ENCODE measurements around the gene LZTS2.

The LZTS2 gene

DNA sequence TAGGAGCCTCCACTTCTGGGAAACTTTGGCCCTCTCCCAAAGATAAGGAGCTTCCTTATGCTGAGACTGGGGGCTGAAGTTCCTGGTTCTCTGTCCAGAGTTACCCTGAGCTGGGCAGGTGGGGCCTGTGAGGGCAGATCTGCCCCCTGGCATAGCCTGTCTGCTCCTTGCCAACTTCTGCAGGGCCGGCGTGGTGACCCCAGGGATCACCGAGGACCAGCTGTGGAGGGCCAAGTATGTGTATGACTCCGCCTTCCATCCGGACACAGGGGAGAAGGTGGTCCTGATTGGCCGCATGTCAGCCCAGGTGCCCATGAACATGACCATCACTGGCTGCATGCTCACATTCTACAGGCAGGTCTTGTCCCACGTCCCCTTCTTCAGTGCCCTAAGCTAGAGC, 35.7 kb downstream of the LZTS2 start:
- TF ChIP-seq, protein P1, sequence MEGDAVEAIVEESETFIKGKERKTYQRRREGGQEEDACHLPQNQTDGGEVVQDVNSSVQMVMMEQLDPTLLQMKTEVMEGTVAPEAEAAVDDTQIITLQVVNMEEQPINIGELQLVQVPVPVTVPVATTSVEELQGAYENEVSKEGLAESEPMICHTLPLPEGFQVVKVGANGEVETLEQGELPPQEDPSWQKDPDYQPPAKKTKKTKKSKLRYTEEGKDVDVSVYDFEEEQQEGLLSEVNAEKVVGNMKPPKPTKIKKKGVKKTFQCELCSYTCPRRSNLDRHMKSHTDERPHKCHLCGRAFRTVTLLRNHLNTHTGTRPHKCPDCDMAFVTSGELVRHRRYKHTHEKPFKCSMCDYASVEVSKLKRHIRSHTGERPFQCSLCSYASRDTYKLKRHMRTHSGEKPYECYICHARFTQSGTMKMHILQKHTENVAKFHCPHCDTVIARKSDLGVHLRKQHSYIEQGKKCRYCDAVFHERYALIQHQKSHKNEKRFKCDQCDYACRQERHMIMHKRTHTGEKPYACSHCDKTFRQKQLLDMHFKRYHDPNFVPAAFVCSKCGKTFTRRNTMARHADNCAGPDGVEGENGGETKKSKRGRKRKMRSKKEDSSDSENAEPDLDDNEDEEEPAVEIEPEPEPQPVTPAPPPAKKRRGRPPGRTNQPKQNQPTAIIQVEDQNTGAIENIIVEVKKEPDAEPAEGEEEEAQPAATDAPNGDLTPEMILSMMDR (IDR thresholded peaks at IDR 0.05; ENCODE audit: control insufficient read depth, extremely low read depth, insufficient read depth): no peak
- no peak overlapping the region for H3K4me3 ChIP-seq (ENCODE audit: low read depth, low read length)
- no peak for DNase-seq (ENCODE audit: low read depth)

DNA sequence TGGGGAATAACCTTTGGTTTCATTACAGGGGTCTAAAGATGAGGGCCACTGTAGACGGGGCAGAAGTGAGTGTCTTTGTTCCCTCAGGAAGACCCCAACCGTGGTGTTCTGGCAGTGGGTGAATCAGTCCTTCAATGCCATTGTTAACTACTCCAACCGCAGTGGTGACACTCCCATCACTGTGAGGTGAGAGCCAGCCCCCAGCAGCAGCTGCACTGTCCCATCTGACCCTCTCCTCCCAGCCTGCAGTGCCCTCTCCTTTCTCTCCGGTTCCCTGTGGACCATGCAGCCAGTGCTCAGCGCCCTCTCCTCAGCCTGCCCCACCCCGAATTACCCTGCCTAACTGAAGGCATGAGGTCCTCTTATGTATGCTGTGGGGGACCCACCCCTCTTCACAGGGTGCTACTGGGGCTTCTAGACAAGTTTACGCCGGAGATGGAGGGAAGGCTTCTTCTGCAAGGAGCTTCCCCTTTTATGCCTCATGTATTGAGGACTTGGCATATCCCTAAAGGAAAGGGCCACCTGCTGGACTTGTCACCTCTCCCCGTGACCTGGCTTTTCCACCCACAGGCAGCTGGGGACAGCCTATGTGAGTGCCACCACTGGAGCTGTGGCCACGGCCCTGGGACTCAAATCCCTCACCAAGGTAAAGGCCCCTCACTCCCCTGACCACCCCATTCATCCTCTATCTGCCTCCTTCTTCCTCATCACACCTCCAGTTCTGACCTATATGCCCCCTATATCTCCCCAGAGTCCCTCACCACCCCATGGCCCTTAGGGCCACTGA, 36.5 kb downstream of the LZTS2 start:
- no peak overlapping the region for H3K4me3 ChIP-seq (ENCODE audit: low read depth, low read length)
- DNase-seq (ENCODE audit: low read depth): no peak
- TF ChIP-seq, protein P1 (IDR thresholded peaks at IDR 0.05; ENCODE audit: control insufficient read depth, extremely low read depth, insufficient read depth): no peak

DNA sequence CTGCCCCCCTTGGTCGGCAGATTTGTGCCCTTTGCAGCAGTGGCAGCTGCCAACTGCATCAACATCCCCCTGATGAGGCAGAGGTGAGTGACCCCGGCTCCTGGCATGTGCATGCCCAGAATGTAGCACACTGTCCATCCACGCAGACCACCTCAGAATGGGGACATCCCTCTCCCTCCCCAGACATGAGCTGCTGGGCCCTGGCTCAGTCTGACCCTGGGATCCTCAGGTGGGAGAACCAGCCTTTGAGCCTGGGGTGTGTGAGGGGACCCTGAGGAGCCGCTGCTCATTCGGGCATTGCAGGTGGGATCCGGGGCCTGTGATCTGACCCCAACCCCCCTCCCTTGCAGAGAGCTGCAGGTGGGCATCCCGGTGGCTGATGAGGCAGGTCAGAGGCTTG, 37.1 kb downstream of the LZTS2 start:
- TF ChIP-seq, protein P1 (IDR thresholded peaks at IDR 0.05; ENCODE audit: control insufficient read depth, extremely low read depth, insufficient read depth): no peak
- no peak overlapping the region for H3K4me3 ChIP-seq (ENCODE audit: low read depth, low read length)
- DNase-seq (ENCODE audit: low read depth): no peak

DNA sequence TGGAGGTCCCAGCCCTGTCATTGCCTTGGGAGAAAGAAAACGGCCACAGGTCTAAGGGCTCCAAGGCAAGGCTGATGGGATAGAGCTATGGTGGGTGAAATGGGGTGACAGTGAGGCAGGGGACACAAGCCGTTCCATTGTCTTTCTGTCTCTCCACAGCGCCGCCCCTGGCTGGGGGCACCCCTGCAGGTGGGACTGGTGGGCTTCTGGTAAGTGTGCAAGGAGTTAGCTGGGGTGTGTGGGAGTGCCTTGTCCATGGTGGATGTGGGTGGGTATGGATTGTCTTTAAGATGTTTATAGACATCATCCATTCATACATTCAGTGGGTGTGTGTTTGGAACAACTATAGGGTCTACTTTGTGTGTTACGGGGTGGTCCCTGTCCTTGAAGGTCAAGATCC, 38.9 kb downstream of the LZTS2 start:
- TF ChIP-seq, protein P1 (IDR thresholded peaks at IDR 0.05; ENCODE audit: control insufficient read depth, extremely low read depth, insufficient read depth): no peak
- H3K4me3 ChIP-seq (ENCODE audit: low read depth, low read length): no peak overlapping the region
- DNase-seq (ENCODE audit: low read depth): no peak

DNA sequence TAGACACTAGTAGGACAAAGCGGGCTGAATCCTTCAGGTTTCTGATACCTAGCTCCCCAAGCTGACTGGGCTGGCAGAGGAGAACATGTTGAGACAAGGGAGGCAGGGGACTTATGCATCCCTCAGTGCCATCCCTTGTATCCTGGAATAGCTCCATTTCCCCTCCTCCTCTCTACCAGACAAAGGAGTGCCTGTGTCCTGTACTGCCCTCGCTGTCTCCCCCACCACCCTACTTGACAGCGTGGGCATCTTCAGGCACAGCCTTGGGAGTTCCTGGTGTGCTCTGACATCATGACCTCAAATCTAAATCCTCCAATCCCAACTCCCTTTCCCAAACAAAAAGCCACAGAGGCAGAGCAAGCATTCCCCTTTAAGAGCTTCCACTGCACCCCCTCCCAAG, 40.5 kb downstream of the LZTS2 start:
- no peak overlapping the region for H3K4me3 ChIP-seq (ENCODE audit: low read depth, low read length)
- DNase-seq (ENCODE audit: low read depth): no peak
- TF ChIP-seq, protein P1 (IDR thresholded peaks at IDR 0.05; ENCODE audit: control insufficient read depth, extremely low read depth, insufficient read depth): no peak

DNA sequence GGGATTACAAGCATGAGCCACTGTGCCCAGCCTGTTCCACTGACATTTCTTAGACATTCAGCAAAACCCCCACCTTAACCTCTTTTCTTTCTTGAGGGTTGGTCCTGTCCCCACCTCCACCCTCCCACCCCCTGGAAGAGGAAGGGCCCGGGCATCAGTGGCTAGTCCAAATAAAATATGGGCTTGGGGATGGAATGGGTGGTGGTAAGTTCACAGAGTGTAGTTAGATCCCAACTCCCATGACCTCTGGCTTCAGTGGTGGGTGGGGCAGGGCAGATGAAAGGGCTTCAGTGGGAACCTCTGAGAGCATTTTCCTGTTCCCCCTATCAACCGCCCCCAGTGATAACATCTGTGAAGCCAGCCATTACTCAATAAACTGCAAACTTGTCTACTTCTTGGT, 41.2 kb downstream of the LZTS2 start:
- TF ChIP-seq, protein P1 (IDR thresholded peaks at IDR 0.05; ENCODE audit: control insufficient read depth, extremely low read depth, insufficient read depth): no peak
- no peak for DNase-seq (ENCODE audit: low read depth)
- H3K4me3 ChIP-seq (ENCODE audit: low read depth, low read length): no peak overlapping the region

DNA sequence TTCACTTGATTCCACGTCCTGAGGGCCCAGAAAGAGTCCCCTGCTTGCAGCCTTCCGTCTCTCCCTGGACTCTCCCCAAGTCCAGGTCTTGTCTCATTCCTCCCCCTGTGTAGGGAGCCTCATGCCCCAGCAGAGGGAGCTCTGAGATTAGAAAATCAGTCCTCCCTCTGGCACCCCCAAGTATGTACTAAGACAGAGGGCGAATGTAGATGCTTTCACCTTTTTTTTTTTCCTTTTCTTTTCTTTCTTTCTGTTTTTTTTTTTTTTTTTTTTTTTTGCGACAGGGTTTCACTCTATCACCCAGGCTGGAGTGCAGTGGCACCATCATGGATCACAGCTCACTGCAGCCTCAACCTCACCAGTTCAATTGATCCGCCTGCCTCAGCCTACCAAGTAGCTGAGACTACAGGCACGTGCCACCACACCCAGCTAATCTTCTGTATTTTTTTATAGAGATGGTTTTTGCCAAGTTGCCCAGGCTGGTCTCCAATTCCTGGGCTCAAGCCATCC, 41.7 kb downstream of the LZTS2 start:
- H3K4me3 ChIP-seq (ENCODE audit: low read depth, low read length): no peak overlapping the region
- TF ChIP-seq, protein P1 (IDR thresholded peaks at IDR 0.05; ENCODE audit: control insufficient read depth, extremely low read depth, insufficient read depth): peak; percentile 69
- DNase-seq (ENCODE audit: low read depth): no peak

Measured in LNCaP clone FGC (cell line).